Measurements from ENCODE around the gene ARL15. TPM values are rescaled to one million over a fixed set of nuclear protein-coding genes. Genes with fewer than 3 reads are reported as not detected.
A peak's percentile ranks its signal among the peaks of the same experiment; 100 is the strongest.

The ARL15 gene

DNA sequence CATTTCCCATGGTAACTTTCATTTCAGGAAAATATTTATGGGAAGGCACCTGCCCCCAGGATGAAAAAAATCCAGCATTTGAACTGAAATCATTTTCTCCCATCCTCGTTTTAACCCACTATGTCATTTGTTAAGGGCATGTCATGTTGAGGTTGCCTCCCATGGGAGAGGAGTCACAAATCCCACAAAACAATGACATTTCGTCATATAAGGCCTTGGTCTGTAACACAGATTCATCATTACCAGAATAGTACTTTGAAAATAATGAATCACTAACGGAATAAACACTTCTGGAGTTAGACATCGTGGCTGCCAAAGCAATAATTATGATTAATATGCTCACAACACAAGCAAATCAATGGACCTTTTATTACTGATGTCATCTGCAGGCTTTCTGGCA is 475.9 kb downstream of the ARL15 start:
- DNase-seq (ENCODE audit: low read depth in 1 of 2, low spot score in 1 of 2), result no peak
- TF ChIP-seq GABPA (IDR thresholded peaks at IDR 0.05; ENCODE audit: low read depth), result no peak
- no peak for TF ChIP-seq CTCF (IDR thresholded peaks at IDR 0.05; ENCODE audit: insufficient read depth, low read length)
- no peak for TF ChIP-seq POLR2AphosphoS5 (IDR thresholded peaks at IDR 0.05; ENCODE audit: low read depth)
- TF ChIP-seq, protein P1, sequence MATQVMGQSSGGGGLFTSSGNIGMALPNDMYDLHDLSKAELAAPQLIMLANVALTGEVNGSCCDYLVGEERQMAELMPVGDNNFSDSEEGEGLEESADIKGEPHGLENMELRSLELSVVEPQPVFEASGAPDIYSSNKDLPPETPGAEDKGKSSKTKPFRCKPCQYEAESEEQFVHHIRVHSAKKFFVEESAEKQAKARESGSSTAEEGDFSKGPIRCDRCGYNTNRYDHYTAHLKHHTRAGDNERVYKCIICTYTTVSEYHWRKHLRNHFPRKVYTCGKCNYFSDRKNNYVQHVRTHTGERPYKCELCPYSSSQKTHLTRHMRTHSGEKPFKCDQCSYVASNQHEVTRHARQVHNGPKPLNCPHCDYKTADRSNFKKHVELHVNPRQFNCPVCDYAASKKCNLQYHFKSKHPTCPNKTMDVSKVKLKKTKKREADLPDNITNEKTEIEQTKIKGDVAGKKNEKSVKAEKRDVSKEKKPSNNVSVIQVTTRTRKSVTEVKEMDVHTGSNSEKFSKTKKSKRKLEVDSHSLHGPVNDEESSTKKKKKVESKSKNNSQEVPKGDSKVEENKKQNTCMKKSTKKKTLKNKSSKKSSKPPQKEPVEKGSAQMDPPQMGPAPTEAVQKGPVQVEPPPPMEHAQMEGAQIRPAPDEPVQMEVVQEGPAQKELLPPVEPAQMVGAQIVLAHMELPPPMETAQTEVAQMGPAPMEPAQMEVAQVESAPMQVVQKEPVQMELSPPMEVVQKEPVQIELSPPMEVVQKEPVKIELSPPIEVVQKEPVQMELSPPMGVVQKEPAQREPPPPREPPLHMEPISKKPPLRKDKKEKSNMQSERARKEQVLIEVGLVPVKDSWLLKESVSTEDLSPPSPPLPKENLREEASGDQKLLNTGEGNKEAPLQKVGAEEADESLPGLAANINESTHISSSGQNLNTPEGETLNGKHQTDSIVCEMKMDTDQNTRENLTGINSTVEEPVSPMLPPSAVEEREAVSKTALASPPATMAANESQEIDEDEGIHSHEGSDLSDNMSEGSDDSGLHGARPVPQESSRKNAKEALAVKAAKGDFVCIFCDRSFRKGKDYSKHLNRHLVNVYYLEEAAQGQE (IDR thresholded peaks at IDR 0.05; ENCODE audit: insufficient replicate concordance, low read depth), result no peak
- Histone ChIP-seq H3K27me3 (ENCODE audit: insufficient read depth, poor library complexity, severe bottlenecking) (no peaks in the 10 kb centered on the region), H3K27ac (replicated peaks) (no peak overlapping the region), H3K4me3 (replicated peaks; ENCODE audit: insufficient read depth, low read length) (no peak overlapping the region)

Small RNAs within 50 kb of the gene (microRNA-seq; reads per million reads assigned to microRNA genes)
- not detected for gene MIR4459
- gene MIR581, result 18.4 reads per million, percentile 44 among the genes with 10 or more reads in this experiment
